ENCODE results near the gene TRIM14.

The TRIM14 gene

GRCh38 chr9:98159301-98159700 is 40.3 kb upstream of the TRIM14 start:
- ChIA-PET CTCF (interaction anchor here (0.5 kb wide), 1 partner anchor 25 kb away, joined by 3 read pairs; no protein-coding TSS in a partner anchor), POLR2A (no interaction called here)
- Histone ChIP-seq H3K36me3 (ENCODE audit: control insufficient read depth in 2 of 2, insufficient read depth in 1 of 2, low read length in 2 of 2) (no peaks in the 10 kb centered on the region), H3K4me1 (ENCODE audit: control insufficient read depth, insufficient read depth, low read length) (no peaks in the 10 kb centered on the region), H3K27ac (ENCODE audit: extremely low read depth, low read depth, low read length) (no peak overlapping the region), H3K9me3 (ENCODE audit: control insufficient read depth, insufficient read depth, low read depth, low read length) (no peaks in the 10 kb centered on the region), H3K4me3 (ENCODE audit: low read depth, low read length) (no peak overlapping the region)
- no peak for TF ChIP-seq ZNF449 (tag by site-specific recombination; IDR thresholded peaks at IDR 0.05)
- TF ChIP-seq ZNF701 (tag by site-specific recombination; IDR thresholded peaks at IDR 0.05), result no peak
- TF ChIP-seq ZNF19 (tag by site-specific recombination; IDR thresholded peaks at IDR 0.05; ENCODE audit: low read depth), result no peak
- no peak for TF ChIP-seq ZNF133 (tag by site-specific recombination; IDR thresholded peaks at IDR 0.05)
- no peak for TF ChIP-seq ZNF112 (tag by site-specific recombination; IDR thresholded peaks at IDR 0.05)
- TF ChIP-seq ZNF792 (tag by site-specific recombination; IDR thresholded peaks at IDR 0.05), result no peak
- no peak for TF ChIP-seq ZNF354C (tag by site-specific recombination; IDR thresholded peaks at IDR 0.05; ENCODE audit: borderline replicate concordance, low read depth)
- no peak for TF ChIP-seq ZNF843 (tag by site-specific recombination; IDR thresholded peaks at IDR 0.05)

GRCh38 chr9:98158071-98158831 is 39.2 kb upstream of the TRIM14 start:
- CTCF ChIA-PET, result no interaction called here
- no peak for TF ChIP-seq ZNF202 (tag by site-specific recombination; IDR thresholded peaks at IDR 0.05; ENCODE audit: borderline replicate concordance)
- TF ChIP-seq HOXA7 (CRISPR knock-in tag; IDR thresholded peaks at IDR 0.05; ENCODE audit: borderline replicate concordance), result no peak
- TF ChIP-seq ZNF398 (tag by site-specific recombination; IDR thresholded peaks at IDR 0.05), result no peak
- TF ChIP-seq ZNF169 (tag by site-specific recombination; IDR thresholded peaks at IDR 0.05), result no peak
- TF ChIP-seq ZNF121 (tag by site-specific recombination; IDR thresholded peaks at IDR 0.05), result peak; percentile 18; the same call in 1 of the 2 replicates
- H3K4me1 ChIP-seq (ENCODE audit: control insufficient read depth, insufficient read depth, low read length), result no peaks in the 10 kb centered on the region
- no peak overlapping the region for H3K27ac ChIP-seq (ENCODE audit: extremely low read depth, low read depth, low read length)
- H3K36me3 ChIP-seq (ENCODE audit: control insufficient read depth in 2 of 2, insufficient read depth in 1 of 2, low read length in 2 of 2), result no peaks in the 10 kb centered on the region
- H3K9me3 ChIP-seq (ENCODE audit: control insufficient read depth, insufficient read depth, low read depth, low read length), result no peaks in the 10 kb centered on the region
- H3K4me3 ChIP-seq (ENCODE audit: low read depth, low read length), result no peak overlapping the region
- POLR2A ChIA-PET, result no interaction called here

- POLR2A ChIA-PET, result no interaction called here
- no peaks in the 10 kb centered on the region for H3K36me3 ChIP-seq (ENCODE audit: control insufficient read depth in 2 of 2, insufficient read depth in 1 of 2, low read length in 2 of 2)
- no peaks in the 10 kb centered on the region for H3K9me3 ChIP-seq (ENCODE audit: control insufficient read depth, insufficient read depth, low read depth, low read length)
- no peak overlapping the region for H3K27ac ChIP-seq (ENCODE audit: extremely low read depth, low read depth, low read length)
- no peak overlapping the region for H3K4me3 ChIP-seq (ENCODE audit: low read depth, low read length)
- TF ChIP-seq ZNF571 (tag by site-specific recombination; IDR thresholded peaks at IDR 0.05) (no peak), KLF17 (tag by site-specific recombination; IDR thresholded peaks at IDR 0.05) (no peak), ZNF549 (tag by site-specific recombination; IDR thresholded peaks at IDR 0.05) (no peak), ZNF791 (tag by site-specific recombination; IDR thresholded peaks at IDR 0.05) (no peak), ATF2 (tag by site-specific recombination; IDR thresholded peaks at IDR 0.05; ENCODE audit: low read depth) (no peak), REST (tag by site-specific recombination; IDR thresholded peaks at IDR 0.05) (no peak), ZNF146 (tag by site-specific recombination; IDR thresholded peaks at IDR 0.05) (no peak), GLIS2 (tag by site-specific recombination; IDR thresholded peaks at IDR 0.05) (no peak), ZNF140 (tag by site-specific recombination; IDR thresholded peaks at IDR 0.05) (no peak), ZNF24 (tag by site-specific recombination; IDR thresholded peaks at IDR 0.05) (no peak)
- no peaks in the 10 kb centered on the region for H3K4me1 ChIP-seq (ENCODE audit: control insufficient read depth, insufficient read depth, low read length)
- CTCF ChIA-PET, result interaction anchor here (0.6 kb wide), 2 partner anchors 20 to 136 kb away, joined by 4 read pairs; no protein-coding TSS in a partner anchor
These were observed 38.4 kb upstream of the TRIM14 start for GRCh38 chr9:98157372-98157771.
